ENCODE results near the gene BST1. TPM values are rescaled to one million over a fixed set of nuclear protein-coding genes. Genes with fewer than 3 reads are reported as not detected.

BST1 gene
- total and polyA plus RNA-seq, 3 donors from 2014 or later: 1.1 to 6.9 (median 1.6) TPM

- intact Hi-C loops (cut with DNase I; ENCODE audit: low total_unique reads): no loop called here
- Histone ChIP-seq H3K4me3 (no peak overlapping the region), H3K9me3 (no peaks in the 10 kb centered on the region), H3K4me1 (peaks cover 6% of the 10 kb centered on the region), H3K36me3 (ENCODE audit: low read depth, missing control alignments) (no peaks in the 10 kb centered on the region), H3K27me3 (no peaks in the 10 kb centered on the region), H3K27ac (no peak overlapping the region)
- DNase-seq: no peak
- TF ChIP-seq CTCF (IDR thresholded peaks at IDR 0.05) (no peak), POLR2A (IDR thresholded peaks at IDR 0.05) (no peak)
- WGBS, 2 donors: 87 to 95% methylated on average over 4 of the region's 4 CpGs
Observed at GRCh38 chr4:15774020-15774420, 71.2 kb downstream of the BST1 start.

- no peak for DNase-seq
- Histone ChIP-seq H3K27ac (no peak overlapping the region), H3K9me3 (no peaks in the 10 kb centered on the region), H3K36me3 (ENCODE audit: low read depth, missing control alignments) (no peaks in the 10 kb centered on the region), H3K4me1 (peaks cover 7% of the 10 kb centered on the region), H3K27me3 (no peaks in the 10 kb centered on the region), H3K4me3 (no peak overlapping the region)
- intact Hi-C loops (cut with DNase I; ENCODE audit: low total_unique reads): no loop called here
- WGBS, 2 donors: 89 to 94% methylated on average over 5 of the region's 5 CpGs
- TF ChIP-seq POLR2A (IDR thresholded peaks at IDR 0.05) (no peak), CTCF (IDR thresholded peaks at IDR 0.05) (no peak)
Observed at GRCh38 chr4:15776871-15777648, 74.2 kb downstream of the BST1 start.

- no peaks in the 10 kb centered on the region for H3K27me3 ChIP-seq
- no peak overlapping the region for H3K4me3 ChIP-seq
- DNase-seq: no peak
- H3K4me1 ChIP-seq: peaks cover 7% of the 10 kb centered on the region
- intact Hi-C loops (cut with DNase I; ENCODE audit: low total_unique reads): no loop called here
- TF ChIP-seq POLR2A (IDR thresholded peaks at IDR 0.05) (no peak), CTCF (IDR thresholded peaks at IDR 0.05) (no peak)
- WGBS, 2 donors: 61 to 63% methylated on average over 7 of the region's 7 CpGs
- H3K9me3 ChIP-seq: no peaks in the 10 kb centered on the region
- no peaks in the 10 kb centered on the region for H3K36me3 ChIP-seq (ENCODE audit: low read depth, missing control alignments)
- H3K27ac ChIP-seq: no peak overlapping the region
Observed at GRCh38 chr4:15777697-15778288, 74.9 kb downstream of the BST1 start.

- no peak within 1 kb of the TSS for H3K27ac ChIP-seq
- 1 to 2% methylated on average over 25 to 52 of the region's 76 CpGs for WGBS, 2 donors
- no peak for DNase-seq
- no peak for TF ChIP-seq POLR2A (IDR thresholded peaks at IDR 0.05)
- no peak for TF ChIP-seq CTCF (IDR thresholded peaks at IDR 0.05)
- H3K27me3 ChIP-seq: no peaks in the 10 kb centered on the region
- peak within 1 kb of the TSS; percentile 40 to 63 for H3K4me3 ChIP-seq
- no peaks in the 10 kb centered on the region for H3K9me3 ChIP-seq
- H3K4me1 ChIP-seq: peaks cover 7% of the 10 kb centered on the region
- H3K36me3 ChIP-seq (ENCODE audit: low read depth, missing control alignments): no peaks in the 10 kb centered on the region
- intact Hi-C loops (cut with DNase I; ENCODE audit: low total_unique reads): no loop called here
Observed at GRCh38 chr4:15778289-15779241, 75.7 kb downstream of the BST1 start, which contains the start of gene CD38. Gene CD38, plus strand, starts transcription at chr4:15778328. Its CDS starts 87 bp downstream, at chr4:15778415.

Data from testis (tissue), 3 donors.